ENCODE results near the gene SFXN1.

- no peak for TF ChIP-seq POLR2AphosphoS5 (IDR thresholded peaks at IDR 0.05; ENCODE audit: borderline replicate concordance, low read depth, low read length)
- no peak for TF ChIP-seq EZH2 (IDR thresholded peaks at IDR 0.05)
- no peak for TF ChIP-seq FOXP2 (optimal IDR thresholded peaks at IDR 0.05; ENCODE audit: control extremely low read depth, extremely low read length, insufficient read depth)
Observed at GRCh38 chr5:175561085-175561484, 82.7 kb downstream of the SFXN1 start.
